Transverse colon (tissue), 4 donors: ENCODE measurements around the gene GAS2L2. TPM values are rescaled to one million over a fixed set of nuclear protein-coding genes. Genes with fewer than 3 reads are reported as not detected.

Experiments
- DNase-seq: peaks from one replicate; pipeline ENCODE4 v3.0.0-alpha.2; 2019
- H3K27ac ChIP-seq, 4 donors: fragments of 200-600 bp; sonication (generic); 2 replicates each; pipeline ENCODE4 v1.5.1; 2016 to 2018; ENCODE audit warnings: inconsistent platforms in 4 of 4
- H3K27me3 ChIP-seq: fragments of 200-600 bp; sonication (generic); 2 replicates; pipeline ENCODE4 v1.5.1; 2017; ENCODE audit warnings: inconsistent platforms
- H3K36me3 ChIP-seq, 4 donors: fragments of 200-600 bp; sonication (generic); 2 replicates each; pipeline ENCODE4 v1.5.1; 2017 to 2019; ENCODE audit warnings: inconsistent platforms in 4 of 4
- H3K4me1 ChIP-seq, 4 donors: fragments of 200-600 bp; sonication (generic); 2 replicates each; pipeline ENCODE4 v1.5.1; 2017 to 2020; ENCODE audit warnings: inconsistent platforms in 4 of 4
- H3K4me3 ChIP-seq, 4 donors: fragments of 200-600 bp; sonication (generic); 1 replicate in 1 of 4; 2 replicates in 3 of 4; pipeline versions ENCODE4 v1.5.1 to v1.6.1; 2017 to 2019; ENCODE audit warnings: inconsistent platforms in 4 of 4
- H3K9me3 ChIP-seq, 2 donors: fragments of 200-600 bp; sonication (generic); 2 replicates each; pipeline ENCODE4 v1.5.1; 2017 to 2019; ENCODE audit warnings: inconsistent platforms in 2 of 2
- CTCF ChIP-seq, 5 experiments: fragments of 200-600 bp in 3 of 5; fragments of 450-650 bp in 2 of 5; sonication (generic) in 3 of 5; IDR thresholded peaks; 1 replicate in 2 of 5; 2 replicates in 3 of 5; pipeline ENCODE4 v1.5.1; 2016 to 2017; ENCODE audit warnings: antibody characterized with exemption in 5 of 5, inconsistent platforms in 3 of 5, mild to moderate bottlenecking in 2 of 5, moderate library complexity in 1 of 5
- EP300 ChIP-seq: sonication (generic); formaldehyde crosslinking; IDR thresholded peaks from one replicate; pipeline ENCODE4 v1.6.1; 2017; ENCODE audit warnings: antibody characterized with exemption, low read depth
- POLR2A ChIP-seq: fragments of 450-650 bp; IDR thresholded peaks from one replicate; pipeline ENCODE4 v1.6.1; 2016; ENCODE audit warnings: antibody characterized with exemption, mild to moderate bottlenecking, moderate library complexity
- POLR2AphosphoS5 ChIP-seq, 3 donors: sonication (generic); formaldehyde crosslinking; IDR thresholded peaks; one replicate each; pipeline ENCODE4 v1.6.1; 2016; ENCODE audit warnings: antibody characterized with exemption in 3 of 3
- WGBS, 2 donors: methylation state at CpG; one replicate each; pipeline ENCODE4 v1.1.5; 2018; ENCODE audit warnings: low coverage in 1 of 2; 5-methylcytosine and 5-hydroxymethylcytosine counted together
- in situ Hi-C, 4 donors: fragments of 200-750 bp; cut with MboI; loops; one replicate each; pipeline versions ENCODE4 v1.15.0 to v1.15.1; 2017; ENCODE audit warnings: low sequenced_read_pairs in 3 of 4, low pct_ligation_motif_present in 1 of 4, low pct_unique_long_range_greater_than_20kb in 1 of 4
- intact Hi-C: fragments of 100-400 bp; cut with DNase I; formaldehyde crosslinking; loops from one replicate; pipeline ENCODE4 v1.15.1; 2023; ENCODE audit warnings: low total_unique reads
- total RNA-seq, 4 donors: library from RNA; depleted of rRNA; stranded (reverse); fragments of >200 nt; gene quantifications; one replicate each; pipeline ENCODE4 v1.1.0, GENCODE V29; 2016

The GAS2L2 gene
- total RNA-seq, 4 donors from 2014 or later, result not detected

- intact Hi-C loops (no loop called here), in situ Hi-C loops (no loop called here)
- Histone ChIP-seq H3K27ac (no peak overlapping the region), H3K4me1 (no peaks in the 10 kb centered on the region), H3K4me3 (no peak overlapping the region), H3K9me3 (no peaks in the 10 kb centered on the region), H3K27me3 (no peaks in the 10 kb centered on the region), H3K36me3 (peaks cover 0 to 3% (median 0%) of the 10 kb centered on the region in 4 donors)
- TF ChIP-seq POLR2A (no peak), POLR2AphosphoS5 (IDR thresholded peaks at IDR 0.05) (no peak), CTCF (IDR thresholded peaks at IDR 0.05) (no peak), EP300 (no peak)
- no peak for DNase-seq
- WGBS, 2 donors, result 92 to 93% methylated on average over 5 of the region's 5 CpGs
Observed at GRCh38 chr17:35701491-35701890, 51.5 kb downstream of the GAS2L2 start.

DNA sequence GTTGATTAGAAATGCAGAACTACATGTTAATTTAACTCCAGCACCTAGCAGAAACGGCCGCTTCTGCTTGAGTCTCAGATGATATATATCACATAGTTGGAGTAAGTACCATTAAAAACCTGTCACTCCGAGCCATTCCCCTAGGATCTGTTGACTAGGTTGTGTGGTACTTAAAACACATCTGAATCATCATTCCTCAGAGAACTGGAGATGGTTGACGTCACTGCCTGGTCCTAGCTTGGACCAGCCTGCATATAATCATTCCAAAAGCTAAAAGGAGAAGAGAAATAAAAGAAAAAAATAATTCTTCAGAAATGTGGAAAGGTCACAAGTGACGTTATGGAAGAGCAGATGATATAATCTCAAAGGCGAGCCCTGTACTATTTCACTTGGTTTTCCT lies 52.9 kb downstream of the GAS2L2 start:
- TF ChIP-seq CTCF (IDR thresholded peaks at IDR 0.05) (no peak), EP300 (no peak), POLR2AphosphoS5 (IDR thresholded peaks at IDR 0.05) (no peak), POLR2A (no peak)
- intact Hi-C loops, result no loop called here
- no peak overlapping the region for H3K4me3 ChIP-seq
- peaks cover 0 to 5% (median under 1%) of the 10 kb centered on the region in 4 donors for H3K36me3 ChIP-seq
- no peaks in the 10 kb centered on the region for H3K9me3 ChIP-seq
- no peak overlapping the region for H3K27ac ChIP-seq
- H3K4me1 ChIP-seq, result no peaks in the 10 kb centered on the region
- no peak for DNase-seq
- no peaks in the 10 kb centered on the region for H3K27me3 ChIP-seq
- WGBS, 2 donors, result 88 to 89% methylated on average over 6 of the region's 6 CpGs
- in situ Hi-C loops, result no loop called here

DNA sequence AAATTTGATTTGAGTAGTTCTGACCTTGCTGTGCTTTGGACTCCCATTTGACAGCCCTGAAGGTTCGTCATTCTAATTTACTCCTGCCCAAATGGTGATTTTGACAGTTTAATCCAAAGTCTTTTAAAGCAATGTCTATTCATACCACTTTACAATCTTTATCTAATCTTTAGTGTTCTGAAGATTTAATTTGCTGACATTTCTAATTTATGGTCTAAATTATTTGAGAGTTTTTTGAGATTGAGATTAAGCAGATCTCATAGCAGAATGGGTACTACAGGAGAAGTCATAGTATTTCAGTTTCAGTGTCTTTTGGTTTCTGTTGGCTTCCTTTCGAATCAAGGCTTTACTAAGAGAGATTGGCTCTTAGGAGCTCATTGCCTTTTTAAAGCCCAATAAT lies 54.2 kb downstream of the GAS2L2 start:
- no peak for DNase-seq
- in situ Hi-C loops (no loop called here), intact Hi-C loops (loop anchor here (10.0 kb wide), 1 partner anchor 46 kb away; no protein-coding TSS in a partner anchor)
- no peaks in the 10 kb centered on the region for H3K27me3 ChIP-seq
- TF ChIP-seq POLR2A, result no peak
- TF ChIP-seq CTCF (IDR thresholded peaks at IDR 0.05), result no peak
- TF ChIP-seq EP300, result no peak
- no peak for TF ChIP-seq POLR2AphosphoS5 (IDR thresholded peaks at IDR 0.05)
- H3K4me3 ChIP-seq, result no peak overlapping the region
- no peak overlapping the region for H3K27ac ChIP-seq
- peaks cover 0 to 11% (median 5%) of the 10 kb centered on the region in 4 donors for H3K36me3 ChIP-seq
- WGBS, 2 donors, result 95 to 97% methylated on average over 2 of the region's 2 CpGs
- H3K4me1 ChIP-seq, result no peaks in the 10 kb centered on the region
- no peaks in the 10 kb centered on the region for H3K9me3 ChIP-seq

- 33 to 65% methylated on average over 1 to 2 of the region's 2 CpGs for WGBS, 2 donors
- Histone ChIP-seq H3K4me1 (no peaks in the 10 kb centered on the region), H3K27me3 (no peaks in the 10 kb centered on the region), H3K9me3 (no peaks in the 10 kb centered on the region), H3K27ac (no peak overlapping the region), H3K4me3 (no peak overlapping the region), H3K36me3 (peaks cover 0 to 20% (median 6%) of the 10 kb centered on the region in 4 donors)
- TF ChIP-seq EP300 (no peak), POLR2A (no peak), CTCF (IDR thresholded peaks at IDR 0.05) (no peak), POLR2AphosphoS5 (IDR thresholded peaks at IDR 0.05) (no peak)
- in situ Hi-C loops (no loop called here), intact Hi-C loops (loop anchor here (10.0 kb wide), 1 partner anchor 49 kb away; no protein-coding TSS in a partner anchor)
- no peak for DNase-seq
Observed at GRCh38 chr17:35695613-35696012, 57.4 kb downstream of the GAS2L2 start.
